C4-2B (cell line): Measurements from ENCODE around the gene TAS2R14.

ENCODE experiments used
- H3K27ac ChIP-seq: fragments of 450-650 bp; 2 replicates; pipeline ENCODE4 v1.5.1; 2017
- ZFX ChIP-seq: fragments of 450-650 bp; IDR thresholded peaks from 2 replicates; pipeline ENCODE4 v1.6.1; 2017
- TF ChIP-seq, protein P1 (sequence below): fragments of 450-650 bp; conservative IDR thresholded peaks from 2 replicates; pipeline ENCODE4 v1.5.1; 2017; ENCODE audit warnings: mild to moderate bottlenecking

TAS2R14 gene

DNA sequence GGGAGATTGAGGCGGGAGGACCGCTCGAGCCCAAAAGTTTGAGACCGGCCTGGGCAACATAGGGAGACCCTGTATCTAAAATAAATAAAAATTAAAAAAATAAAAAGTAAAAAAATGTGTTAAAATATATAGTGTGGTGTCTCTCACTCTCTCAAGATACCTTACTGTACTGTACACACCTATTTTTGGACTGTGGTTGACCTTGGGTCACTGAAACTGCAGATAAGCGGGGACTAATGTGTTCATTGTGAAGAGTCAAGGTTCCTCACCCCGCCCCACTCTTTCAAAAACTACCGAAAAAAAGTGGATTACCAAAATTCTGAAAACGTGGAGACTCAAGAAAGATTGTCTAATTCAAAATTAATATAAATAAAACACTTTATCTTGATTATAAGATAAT is 28.7 kb downstream of the TAS2R14 start:
- TF ChIP-seq, protein P1, sequence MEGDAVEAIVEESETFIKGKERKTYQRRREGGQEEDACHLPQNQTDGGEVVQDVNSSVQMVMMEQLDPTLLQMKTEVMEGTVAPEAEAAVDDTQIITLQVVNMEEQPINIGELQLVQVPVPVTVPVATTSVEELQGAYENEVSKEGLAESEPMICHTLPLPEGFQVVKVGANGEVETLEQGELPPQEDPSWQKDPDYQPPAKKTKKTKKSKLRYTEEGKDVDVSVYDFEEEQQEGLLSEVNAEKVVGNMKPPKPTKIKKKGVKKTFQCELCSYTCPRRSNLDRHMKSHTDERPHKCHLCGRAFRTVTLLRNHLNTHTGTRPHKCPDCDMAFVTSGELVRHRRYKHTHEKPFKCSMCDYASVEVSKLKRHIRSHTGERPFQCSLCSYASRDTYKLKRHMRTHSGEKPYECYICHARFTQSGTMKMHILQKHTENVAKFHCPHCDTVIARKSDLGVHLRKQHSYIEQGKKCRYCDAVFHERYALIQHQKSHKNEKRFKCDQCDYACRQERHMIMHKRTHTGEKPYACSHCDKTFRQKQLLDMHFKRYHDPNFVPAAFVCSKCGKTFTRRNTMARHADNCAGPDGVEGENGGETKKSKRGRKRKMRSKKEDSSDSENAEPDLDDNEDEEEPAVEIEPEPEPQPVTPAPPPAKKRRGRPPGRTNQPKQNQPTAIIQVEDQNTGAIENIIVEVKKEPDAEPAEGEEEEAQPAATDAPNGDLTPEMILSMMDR = no peak
- no peak overlapping the region for H3K27ac ChIP-seq

DNA sequence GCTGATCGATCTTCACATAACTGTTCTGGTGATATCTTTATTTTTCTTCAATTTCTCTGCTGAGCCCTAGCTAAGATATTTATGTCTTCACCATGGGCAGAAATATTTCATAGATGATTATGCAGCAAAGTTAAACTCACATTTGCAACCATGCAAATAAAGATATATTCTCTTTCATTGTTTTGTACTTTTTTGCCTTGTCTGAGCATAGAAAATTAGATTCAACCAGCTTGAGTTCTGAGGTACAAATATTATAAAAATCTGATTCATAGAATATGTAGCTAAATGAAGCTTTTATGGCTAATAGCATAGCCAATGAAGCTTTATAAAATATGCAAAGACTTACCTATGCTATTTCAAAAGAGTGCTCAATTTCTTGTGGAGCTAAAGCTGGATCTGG is 29.6 kb downstream of the TAS2R14 start, which contains the start of gene TAS2R13:
TSS of gene TAS2R13 (minus strand) at position 101 of the 400 bp plus-strand sequence. CDS start 264 bp downstream, outside the sequence.
- H3K27ac ChIP-seq = no peak within 1 kb of the TSS
- TF ChIP-seq, protein P1 = no peak

DNA sequence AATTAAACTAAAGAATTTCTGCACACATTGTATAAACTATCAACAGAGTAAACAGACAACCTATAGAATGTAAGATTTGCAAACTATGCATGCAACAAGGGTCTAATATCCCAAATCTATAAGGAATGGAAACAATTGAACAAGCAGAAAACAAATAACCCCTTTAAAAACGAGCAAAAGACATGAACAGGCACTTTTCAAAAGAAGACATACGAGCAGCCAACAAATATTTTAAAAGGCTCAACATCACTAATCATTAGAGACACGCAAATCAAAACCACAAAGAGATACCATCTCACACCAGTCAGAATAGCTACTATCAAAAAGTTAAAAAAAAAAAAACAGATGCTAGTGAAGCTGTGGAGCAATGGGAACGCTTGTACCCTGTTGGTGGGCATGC is 34.4 kb downstream of the TAS2R14 start:
- TF ChIP-seq ZFX = no peak
- TF ChIP-seq, protein P1 = no peak
- H3K27ac ChIP-seq = no peak overlapping the region

DNA sequence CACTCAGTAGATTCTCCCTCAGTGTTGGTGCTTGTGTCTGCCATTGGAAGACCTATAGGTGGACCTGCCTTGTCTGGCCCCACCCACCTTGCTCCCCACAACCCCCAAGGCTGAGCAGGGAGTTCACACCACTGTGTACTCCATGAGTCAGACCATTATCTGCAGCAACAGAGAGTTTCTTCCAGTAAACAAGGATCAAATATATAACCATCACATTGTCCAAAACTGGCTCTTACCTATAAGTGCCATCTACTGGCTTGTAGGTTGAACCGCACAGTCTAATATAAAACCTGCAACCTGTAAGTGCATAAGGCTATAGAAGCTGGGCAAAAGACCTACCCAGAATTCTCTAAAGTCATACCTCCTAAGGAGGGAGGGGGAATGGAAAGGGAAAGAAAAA is 37.6 kb downstream of the TAS2R14 start:
- TF ChIP-seq, protein P1 = peak; percentile 31
- TF ChIP-seq ZFX = no peak
- no peak overlapping the region for H3K27ac ChIP-seq

DNA sequence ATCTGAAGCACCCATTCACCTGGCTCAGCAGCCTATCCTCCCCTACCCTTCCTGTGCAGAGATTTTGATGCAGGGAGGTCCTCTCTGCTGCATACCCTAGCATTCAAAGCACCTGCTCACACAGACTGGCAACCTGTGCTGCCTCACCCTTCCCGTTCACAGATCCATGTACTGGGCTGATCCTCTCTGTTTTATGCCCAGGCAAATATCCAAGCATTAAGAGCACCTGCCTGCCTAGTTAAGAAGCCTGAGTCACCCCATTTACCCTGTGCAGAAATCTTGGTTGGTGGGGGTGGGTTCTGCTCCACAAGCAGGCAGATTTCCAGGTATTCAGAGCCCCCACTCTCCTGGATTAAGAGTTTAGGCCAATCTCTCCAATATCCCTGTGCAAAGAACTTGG is 38.1 kb downstream of the TAS2R14 start:
- H3K27ac ChIP-seq = no peak overlapping the region
- TF ChIP-seq ZFX = no peak
- TF ChIP-seq, protein P1 = no peak

DNA sequence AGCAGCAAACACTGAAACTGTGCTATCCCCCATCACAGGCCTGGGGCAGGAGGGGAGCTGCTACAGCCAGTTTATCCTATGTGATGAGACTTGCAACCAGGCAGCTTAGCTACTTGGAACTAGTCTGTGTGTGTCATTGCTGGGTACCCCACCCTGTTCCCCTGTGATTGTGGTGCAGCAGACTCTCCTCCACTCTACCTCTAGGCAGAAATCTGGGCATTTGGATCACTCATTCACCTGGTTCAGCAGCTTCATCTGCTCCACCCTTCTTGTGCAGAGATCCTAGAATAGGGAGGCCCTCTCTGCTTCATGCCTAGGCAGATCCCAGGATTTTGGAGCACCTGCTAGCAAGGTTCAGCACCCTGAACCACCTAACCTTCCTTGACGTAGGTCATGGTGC is 38.5 kb downstream of the TAS2R14 start:
- H3K27ac ChIP-seq = no peak overlapping the region
- TF ChIP-seq ZFX = no peak
- TF ChIP-seq, protein P1 = no peak

DNA sequence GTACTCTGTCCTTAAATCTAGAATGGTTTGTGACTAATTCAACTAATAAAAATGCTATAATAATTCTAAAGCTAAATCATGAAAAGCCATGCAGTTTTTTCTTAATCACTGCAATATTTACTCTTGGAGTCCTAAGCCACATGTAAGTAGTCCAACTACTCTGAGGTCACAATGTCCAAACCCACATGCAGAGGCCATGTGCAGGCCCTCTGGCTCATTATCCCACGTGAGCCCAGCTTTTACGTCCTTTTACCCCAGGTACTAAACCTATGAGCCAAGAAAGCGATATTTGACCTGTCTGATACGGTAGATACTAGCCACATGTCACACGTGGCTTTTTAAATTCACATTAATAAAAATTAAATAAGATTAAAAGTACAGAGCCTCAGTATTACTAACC is 42.2 kb downstream of the TAS2R14 start:
- TF ChIP-seq, protein P1 = no peak
- TF ChIP-seq ZFX = no peak
- H3K27ac ChIP-seq = no peak overlapping the region
